H1 (cell line): ENCODE results near the gene ODR4. TPM values are rescaled to one million over a fixed set of nuclear protein-coding genes. Genes with fewer than 3 reads are reported as not detected.

Experiments
- CTCF ChIA-PET: fragments of 300-600 bp; sonication (Branson Sonifier 250); formaldehyde crosslinking; loops from one replicate; lab custom pipeline; 2021; ENCODE audit not compliant: partially characterized antibody; lab: Charles Lee
- POLR2A ChIA-PET: fragments of 300-600 bp; sonication (Branson Sonifier 250); formaldehyde crosslinking; loops from one replicate; lab custom pipeline; 2021; ENCODE audit warnings: inconsistent platforms; ENCODE audit not compliant: partially characterized antibody; lab: Charles Lee
- DNase-seq, 2 experiments: peaks; one replicate each; pipeline versions ENCODE4 v3.0.0 to v3.0.0-alpha.2; 2010 to 2022; ENCODE audit warnings: low spot score in 2 of 2, low read depth in 1 of 2, mixed read lengths in 1 of 2
- FAIRE-seq: peaks from 2 replicates; lab custom pipeline; 2011; peaks lifted over from hg19 to GRCh38; lab: Jason Lieb, UNC
- H2AFZ ChIP-seq: 2 replicates; pipeline ENCODE4 v1.8.1; 2012; ENCODE audit warnings: low read length, inconsistent platforms
- H2AK5ac ChIP-seq: 2 replicates; pipeline ENCODE4 v1.6.1; 2013; ENCODE audit warnings: low read depth, low read length
- H2BK120ac ChIP-seq: replicated peaks from 2 replicates; pipeline ENCODE3; 2013; ENCODE audit warnings: low read depth, low read length, inconsistent platforms
- H2BK12ac ChIP-seq: 2 replicates; pipeline ENCODE4 v1.6.1; 2013; ENCODE audit warnings: low read depth, low read length
- H2BK15ac ChIP-seq: 2 replicates; pipeline ENCODE4 v1.6.1; 2013; ENCODE audit warnings: low read length
- H2BK20ac ChIP-seq: 2 replicates; pipeline ENCODE4 v1.6.1; 2013; ENCODE audit warnings: low read length
- H2BK5ac ChIP-seq: 2 replicates; pipeline ENCODE4 v1.6.1; 2013; ENCODE audit warnings: low read depth, low read length
- H3K14ac ChIP-seq: 2 replicates; pipeline ENCODE4 v1.6.1; 2013; ENCODE audit warnings: inconsistent platforms; ENCODE audit not compliant: insufficient read length
- H3K18ac ChIP-seq: 2 replicates; pipeline ENCODE4 v1.6.1; 2013; ENCODE audit warnings: low read length; ENCODE audit errors: extremely low read depth
- H3K23ac ChIP-seq: 2 replicates; pipeline ENCODE4 v1.6.1; 2013; ENCODE audit warnings: inconsistent platforms; ENCODE audit not compliant: insufficient read length
- H3K23me2 ChIP-seq: 2 replicates; pipeline ENCODE4 v1.6.1; 2013; ENCODE audit warnings: low read depth, low read length
- H3K27ac ChIP-seq: 2 replicates; pipeline ENCODE4 v1.6.1; 2011; ENCODE audit warnings: low read depth, low read length, inconsistent platforms
- H3K27me3 ChIP-seq, 4 experiments: replicated peaks in 1 of 4; 1 replicate in 1 of 4; 2 replicates in 3 of 4; pipeline versions ENCODE4 v1.6.1 to v1.8.1; 2011 to 2013; ENCODE audit warnings: low read length in 3 of 4, mild to moderate bottlenecking in 3 of 4, inconsistent platforms in 2 of 4, mixed read lengths in 2 of 4, moderate library complexity in 1 of 4; ENCODE audit not compliant: control insufficient read depth in 3 of 4, insufficient read depth in 3 of 4; ENCODE audit errors: extremely low read depth in 1 of 4
- H3K36me3 ChIP-seq, 4 experiments: 2 replicates each; pipeline versions ENCODE4 v1.6.1 to v1.8.1; 2011 to 2013; ENCODE audit warnings: mild to moderate bottlenecking in 4 of 4, low read length in 3 of 4, moderate library complexity in 2 of 4, control low read depth in 1 of 4, inconsistent platforms in 1 of 4; ENCODE audit not compliant: insufficient read depth in 4 of 4, control insufficient read depth in 2 of 4
- H3K4ac ChIP-seq: replicated peaks from 2 replicates; pipeline ENCODE3; 2013; ENCODE audit warnings: low read length, low read depth, mixed read lengths, inconsistent platforms; ENCODE audit not compliant: insufficient read length
- H3K4me1 ChIP-seq, 4 experiments: replicated peaks in 1 of 4; 1 replicate in 1 of 4; 2 replicates in 3 of 4; pipeline versions ENCODE4 v1.6.1 to v1.8.1; 2011 to 2013; ENCODE audit warnings: low read length in 3 of 4, inconsistent platforms in 2 of 4, mixed read lengths in 1 of 4; ENCODE audit not compliant: insufficient read depth in 4 of 4, control insufficient read depth in 3 of 4
- H3K4me2 ChIP-seq, 2 experiments: 2 replicates each; pipeline versions ENCODE4 v1.6.1 to v1.8.1; 2011 to 2013; ENCODE audit warnings: low read depth in 2 of 2, low read length in 2 of 2, control low read depth in 1 of 2, inconsistent platforms in 1 of 2, mild to moderate bottlenecking in 1 of 2; ENCODE audit not compliant: insufficient read depth in 1 of 2
- H3K4me3 ChIP-seq, 4 experiments: fragments of 200-600, 300-600 bp in 1 of 4; sonication (generic), shearing (Covaris generic), sonication (Bioruptor Twin) in 1 of 4; 2 replicates each; pipeline versions ENCODE4 v1.5.1 to v1.8.1; 2011 to 2016; ENCODE audit warnings: low read length in 4 of 4, low read depth in 3 of 4, control low read depth in 2 of 4, inconsistent platforms in 2 of 4, mild to moderate bottlenecking in 2 of 4, mixed read lengths in 1 of 4, moderate library complexity in 1 of 4; ENCODE audit not compliant: insufficient read depth in 2 of 4; ENCODE audit errors: extremely low read depth in 1 of 4
- H3K56ac ChIP-seq: replicated peaks from 2 replicates; pipeline ENCODE3; 2013; ENCODE audit warnings: low read depth, mild to moderate bottlenecking, mixed read lengths, low read length, inconsistent platforms; ENCODE audit not compliant: insufficient read length
- H3K79me1 ChIP-seq: 2 replicates; pipeline ENCODE4 v1.6.1; 2013; ENCODE audit warnings: low read depth, low read length, control low read depth
- H3K79me2 ChIP-seq, 2 experiments: 2 replicates each; pipeline versions ENCODE4 v1.6.1 to v1.8.1; 2012 to 2013; ENCODE audit warnings: low read length in 2 of 2, mild to moderate bottlenecking in 2 of 2, inconsistent platforms in 1 of 2; ENCODE audit not compliant: insufficient read depth in 2 of 2, control insufficient read depth in 1 of 2
- H3K9ac ChIP-seq, 4 experiments: replicated peaks in 1 of 4; 1 replicate in 1 of 4; 2 replicates in 3 of 4; pipeline versions ENCODE4 v1.6.1 to v1.8.1; 2011 to 2013; ENCODE audit warnings: low read depth in 3 of 4, low read length in 3 of 4, control low read depth in 2 of 4, mild to moderate bottlenecking in 2 of 4, moderate library complexity in 2 of 4, inconsistent platforms in 1 of 4; ENCODE audit errors: extremely low read depth in 1 of 4
- H3K9me3 ChIP-seq, 2 experiments: 2 replicates each; pipeline versions ENCODE4 v1.6.1 to v1.8.1; 2012 to 2013; ENCODE audit warnings: mild to moderate bottlenecking in 2 of 2, moderate library complexity in 2 of 2, control low read depth in 1 of 2, inconsistent platforms in 1 of 2, low read depth in 1 of 2, low read length in 1 of 2, mixed read lengths in 1 of 2; ENCODE audit not compliant: insufficient read depth in 2 of 2
- H4K20me1 ChIP-seq, 2 experiments: replicated peaks in 1 of 2; 2 replicates each; pipeline versions ENCODE3 to v1.8.1; 2011 to 2013; ENCODE audit warnings: inconsistent platforms in 2 of 2, low read length in 2 of 2, mild to moderate bottlenecking in 1 of 2; ENCODE audit not compliant: insufficient read depth in 2 of 2, control insufficient read depth in 1 of 2
- H4K5ac ChIP-seq: 2 replicates; pipeline ENCODE4 v1.6.1; 2013; ENCODE audit warnings: low read length, low read depth, mixed read lengths, inconsistent platforms; ENCODE audit not compliant: insufficient read length
- H4K8ac ChIP-seq: 2 replicates; pipeline ENCODE4 v1.8.0; 2013; ENCODE audit warnings: mild to moderate bottlenecking, moderate library complexity, low read length, inconsistent platforms; ENCODE audit not compliant: insufficient read depth; ENCODE audit errors: extremely low read depth
- H4K91ac ChIP-seq: replicated peaks from 2 replicates; pipeline ENCODE3; 2013; ENCODE audit warnings: low read length, mixed read lengths, inconsistent platforms; ENCODE audit not compliant: insufficient read length
- BCL11A ChIP-seq, 2 experiments: IDR thresholded peaks; one replicate each; pipeline ENCODE4 v1.6.1; 2011; ENCODE audit warnings: low read depth in 2 of 2, low read length in 2 of 2, mild to moderate bottlenecking in 2 of 2
- CEBPB ChIP-seq: IDR thresholded peaks from 2 replicates; pipeline ENCODE4 v1.6.1; 2012; ENCODE audit warnings: low read depth, low read length
- CTBP2 ChIP-seq: IDR thresholded peaks from 2 replicates; pipeline ENCODE4 v1.7.0; 2011; ENCODE audit warnings: borderline replicate concordance, mild to moderate bottlenecking, moderate library complexity, mixed read lengths, low read length; ENCODE audit not compliant: insufficient read depth, insufficient read length
- KDM1A ChIP-seq: fragments of 200-600, 300-600 bp; sonication (generic); IDR thresholded peaks from 2 replicates; pipeline ENCODE4 v1.7.1; 2016; ENCODE audit warnings: mild to moderate bottlenecking, low read length, borderline replicate concordance
- MAFK ChIP-seq: IDR thresholded peaks from 2 replicates; pipeline ENCODE4 v1.6.1; 2012; ENCODE audit warnings: low read depth, mild to moderate bottlenecking, improper control_type of control experiment, low read length
- PHF8 ChIP-seq: fragments of 200-600 bp; sonication (generic); conservative IDR thresholded peaks from 2 replicates; pipeline ENCODE4 v1.7.1; 2012; ENCODE audit warnings: low read depth, mild to moderate bottlenecking, inconsistent platforms, low read length, moderate library complexity
- POLR2AphosphoS5 ChIP-seq: IDR thresholded peaks from 2 replicates; pipeline ENCODE4 v1.6.1; 2011; ENCODE audit warnings: low read depth, low read length
- POU5F1 ChIP-seq: IDR thresholded peaks from 2 replicates; pipeline ENCODE4 v1.6.1; 2011; ENCODE audit warnings: low read depth, mild to moderate bottlenecking, low read length, moderate library complexity
- SAP30 ChIP-seq: fragments of 300-600 bp; sonication (generic); IDR thresholded peaks from 2 replicates; pipeline ENCODE4 v1.7.1; 2012; ENCODE audit warnings: low read length, moderate library complexity, mild to moderate bottlenecking, inconsistent platforms; ENCODE audit not compliant: insufficient read depth, insufficient replicate concordance
- SP1 ChIP-seq: IDR thresholded peaks from 2 replicates; pipeline ENCODE4 v1.6.1; 2011; ENCODE audit warnings: low read depth, low read length
- SP4 ChIP-seq: IDR thresholded peaks from 2 replicates; pipeline ENCODE4 v1.6.1; 2012; ENCODE audit warnings: low read length, inconsistent platforms
- WGBS, 2 experiments: shearing (Covaris generic) in 1 of 2; methylation state at CpG; one replicate each; pipeline versions ENCODE4 v1.1.6 to v1.1.7; 2013 to 2015; ENCODE audit warnings: low lambda C conversion rate in 2 of 2, mixed read lengths in 2 of 2, inconsistent platforms in 1 of 2, low coverage in 1 of 2, missing lambda C conversion rate in 1 of 2; ENCODE audit not compliant: insufficient replicate concordance in 2 of 2, insufficient coverage in 1 of 2, insufficient read length in 1 of 2; ENCODE audit errors: extremely low coverage in 1 of 2, missing lambda C conversion rate in 1 of 2; 5-methylcytosine and 5-hydroxymethylcytosine counted together
- polyA plus RNA-seq, 7 experiments: library from polyadenylated mRNA; depleted of rRNA in 3 of 7; stranded (reverse) in 5 of 7; unstranded in 2 of 7; fragments of >200 nt in 5 of 7; fragments of 200-250 nt in 2 of 7; gene quantifications; 1 replicate in 5 of 7; 2 replicates in 1 of 7; 4 replicates in 1 of 7; pipeline versions ENCODE4 v1.2.1 to v1.2.3, GENCODE V29; 2011 to 2013; ENCODE audit warnings: missing spikeins in 2 of 7, mixed read lengths in 2 of 7
- total RNA-seq: library from RNA; stranded (reverse); fragmentation: NEBNext Ultra II Directional; extraction: Animal tissue kit (Norgen Biotek cat#: 25700); gene quantifications from 2 replicates; pipeline ENCODE4 v1.2.1, GENCODE V29; 2021
- TF ChIP-seq, protein P1 (sequence below): IDR thresholded peaks from 2 replicates; pipeline ENCODE4 v1.6.1; 2011; ENCODE audit warnings: low read depth, mild to moderate bottlenecking, low read length; ENCODE audit not compliant: insufficient read depth
- TF ChIP-seq, protein P2 (sequence below): IDR thresholded peaks from 2 replicates; pipeline ENCODE4 v1.6.1; 2011; ENCODE audit warnings: low read length, improper control_type of control experiment

The ODR4 gene
- total and polyA plus RNA-seq, 2 of the 8 experiments (the other 6 are each of a cell fraction or from before 2014, with no cell fraction given) = 4.1 to 14.1 TPM

DNA sequence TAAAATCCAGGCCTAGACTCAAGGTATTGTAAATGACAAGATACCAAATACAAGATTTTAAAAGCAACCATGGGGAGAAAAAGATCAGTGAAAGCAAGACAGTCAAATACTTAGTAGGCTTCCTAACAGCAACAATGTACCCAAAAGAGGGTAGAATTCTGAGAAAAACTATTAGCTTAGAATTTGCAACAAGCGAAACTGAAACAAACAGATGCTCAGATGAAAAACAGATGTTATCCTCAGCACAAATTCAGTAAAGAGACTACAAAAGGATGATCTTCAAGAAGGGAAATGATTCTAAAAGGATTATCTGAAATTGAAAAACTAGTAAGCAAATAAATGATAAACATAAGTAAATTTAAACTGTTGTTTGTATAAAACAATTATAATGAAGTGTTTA is 45.3 kb downstream of the ODR4 start:
- Histone ChIP-seq H3K27ac (no peak overlapping the region), H2BK15ac (no peak overlapping the region), H2AFZ (no peak overlapping the region), H3K56ac (no peak overlapping the region), H3K4ac (no peak overlapping the region), H4K91ac (no peak overlapping the region), H3K9ac (no peak overlapping the region), H2BK120ac (no peak overlapping the region), H4K20me1 (no peaks in the 10 kb centered on the region), H3K23me2 (no peaks in the 10 kb centered on the region), H2BK5ac (no peak overlapping the region), H3K4me1 (no peaks in the 10 kb centered on the region), H3K4me2 (no peak overlapping the region), H3K14ac (no peak overlapping the region), H4K8ac (no peak overlapping the region), H2AK5ac (no peak overlapping the region), H3K9me3 (no peaks in the 10 kb centered on the region), H3K4me3 (no peak overlapping the region), H3K27me3 (no peaks in the 10 kb centered on the region), H3K79me2 (no peaks in the 10 kb centered on the region), H3K18ac (no peak overlapping the region), H3K36me3 (peaks cover 0 to 26% (median 1%) of the 10 kb centered on the region in 4 experiments; a peak in 6 of 8 replicates), H2BK20ac (no peak overlapping the region), H4K5ac (no peak overlapping the region), H3K79me1 (no peaks in the 10 kb centered on the region), H3K23ac (no peak overlapping the region), H2BK12ac (no peak overlapping the region)
- CTCF ChIA-PET = interaction anchor here (0.9 to 1.6 kb wide), 4 partner anchors 12 to 90 kb away, joined by 3 to 4 read pairs (median 4); no protein-coding TSS in a partner anchor
- FAIRE-seq (no peak), DNase-seq (no peak)
- WGBS, 2 experiments = 85% methylated on average over 1 of the region's 1 CpG; no CpG with 5 or more reads in 1 of the 2 experiments
- POLR2A ChIA-PET = interaction anchor here (1.0 kb wide), 1 partner anchor 100 kb away, joined by 3 read pairs; no protein-coding TSS in a partner anchor
- TF ChIP-seq BCL11A (IDR thresholded peaks at IDR 0.05; ENCODE audit: low read depth in 2 of 2, low read length in 2 of 2) (no peak), POLR2AphosphoS5 (no peak), MAFK (no peak), PHF8 (no peak), KDM1A (no peak), CTBP2 (no peak), CEBPB (no peak), SP4 (no peak), SAP30 (no peak), SP1 (no peak), POU5F1 (no peak)
- TF ChIP-seq, protein P1, sequence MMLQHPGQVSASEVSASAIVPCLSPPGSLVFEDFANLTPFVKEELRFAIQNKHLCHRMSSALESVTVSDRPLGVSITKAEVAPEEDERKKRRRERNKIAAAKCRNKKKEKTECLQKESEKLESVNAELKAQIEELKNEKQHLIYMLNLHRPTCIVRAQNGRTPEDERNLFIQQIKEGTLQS = no peak
- TF ChIP-seq, protein P2, sequence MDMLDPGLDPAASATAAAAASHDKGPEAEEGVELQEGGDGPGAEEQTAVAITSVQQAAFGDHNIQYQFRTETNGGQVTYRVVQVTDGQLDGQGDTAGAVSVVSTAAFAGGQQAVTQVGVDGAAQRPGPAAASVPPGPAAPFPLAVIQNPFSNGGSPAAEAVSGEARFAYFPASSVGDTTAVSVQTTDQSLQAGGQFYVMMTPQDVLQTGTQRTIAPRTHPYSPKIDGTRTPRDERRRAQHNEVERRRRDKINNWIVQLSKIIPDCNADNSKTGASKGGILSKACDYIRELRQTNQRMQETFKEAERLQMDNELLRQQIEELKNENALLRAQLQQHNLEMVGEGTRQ = no peak
